HL-60/S4 (cell line): ENCODE results near the gene SLC13A4.
"Not testable (repeated sequence)": the region's sequence is repeated elsewhere in the genome, so short reads cannot be mapped to it uniquely, and the experiment has no call there.

Experiments used
- in situ Hi-C: fragments of 300-500 bp; cut with MboI; formaldehyde crosslinking; loops from 2 replicates; pipeline ENCODE4 v1.14.3; 2022; ENCODE audit warnings: low sequenced_read_pairs

The SLC13A4 gene

DNA sequence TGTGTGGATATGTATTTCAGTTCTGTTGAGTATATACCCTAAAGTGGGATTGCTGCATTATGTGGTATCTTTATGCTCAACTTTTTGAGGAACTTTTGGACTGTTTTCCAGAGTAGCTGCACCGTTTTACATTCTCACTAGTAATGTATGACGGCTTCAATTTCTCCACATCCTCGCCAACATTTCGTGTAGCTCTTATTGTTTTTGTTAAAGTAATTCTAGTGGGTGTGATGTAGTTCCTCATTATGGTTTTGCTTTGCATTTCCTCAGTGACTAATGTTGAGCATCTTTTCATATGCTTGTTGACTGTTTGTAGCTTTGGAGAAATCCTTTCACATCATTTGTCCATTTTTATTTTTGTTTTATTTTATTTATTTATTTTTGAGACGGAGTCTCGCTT lies 61.1 kb downstream of the SLC13A4 start:
- in situ Hi-C loops = no loop called here

DNA sequence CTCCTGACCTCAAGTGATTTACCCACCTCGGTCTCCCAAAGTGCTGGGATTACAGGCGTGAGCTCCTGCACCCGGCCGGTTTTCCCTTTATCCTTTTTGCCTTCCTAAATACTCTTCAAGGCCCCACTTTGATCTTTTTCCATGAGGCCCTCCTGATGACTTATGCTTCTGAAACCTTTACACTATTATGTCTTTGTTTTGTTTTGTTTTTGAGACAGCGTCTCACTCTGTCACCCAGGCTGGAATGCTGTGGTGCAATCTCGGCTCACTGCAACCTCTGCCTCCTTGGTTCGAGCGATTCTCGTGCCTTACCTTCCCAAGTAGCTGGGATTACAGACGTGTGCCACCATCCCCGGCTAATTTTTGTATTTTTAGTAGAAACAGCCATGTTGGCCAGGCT lies 61.8 kb downstream of the SLC13A4 start:
- in situ Hi-C loops = no loop called here

DNA sequence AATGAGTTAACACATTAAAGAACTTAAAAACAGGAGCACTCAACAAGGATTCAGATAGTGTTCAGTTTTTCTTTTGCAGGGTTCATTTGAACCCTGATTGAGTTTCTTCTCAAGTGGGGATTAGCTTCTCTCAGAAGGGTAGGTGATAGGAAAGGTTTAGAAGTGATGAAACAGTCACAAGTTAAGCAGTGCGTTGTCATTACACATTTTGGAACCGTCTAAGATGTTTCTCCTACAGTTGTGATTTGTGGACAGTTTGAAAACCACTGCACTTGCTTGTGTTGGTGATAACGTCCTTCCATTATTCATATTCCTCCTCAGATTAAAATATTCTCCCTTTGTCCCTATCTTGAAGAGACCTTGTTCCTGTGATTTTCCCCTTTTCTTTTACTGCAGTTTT lies 62.9 kb downstream of the SLC13A4 start:
- in situ Hi-C loops = no loop called here

DNA sequence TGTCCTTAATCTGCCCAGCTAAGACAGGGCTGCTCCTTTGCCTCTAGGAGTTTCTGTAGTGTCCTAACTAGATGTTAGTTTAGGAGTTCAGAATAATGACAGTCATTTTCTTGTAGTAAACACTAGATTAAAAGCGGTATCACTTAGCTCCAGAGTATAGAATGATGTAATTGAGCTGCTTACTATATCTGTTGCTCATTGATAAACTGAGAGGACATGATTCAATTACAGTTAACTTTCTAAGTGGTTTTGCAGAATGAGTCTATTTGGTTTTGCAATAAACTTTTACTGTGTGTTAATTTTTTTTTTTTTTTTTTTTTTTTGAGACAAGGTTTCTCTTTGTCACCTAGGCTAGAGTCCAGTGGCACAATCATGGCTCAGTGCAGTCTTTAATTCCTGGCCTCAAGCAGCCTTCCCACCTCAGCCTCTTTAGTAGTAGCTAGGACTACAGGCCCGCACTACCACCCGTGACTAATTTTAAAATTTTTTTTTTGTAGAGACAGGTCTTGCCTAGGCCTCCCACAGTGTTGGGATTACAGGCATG lies 63.9 kb downstream of the SLC13A4 start:
- in situ Hi-C loops = no loop called here

DNA sequence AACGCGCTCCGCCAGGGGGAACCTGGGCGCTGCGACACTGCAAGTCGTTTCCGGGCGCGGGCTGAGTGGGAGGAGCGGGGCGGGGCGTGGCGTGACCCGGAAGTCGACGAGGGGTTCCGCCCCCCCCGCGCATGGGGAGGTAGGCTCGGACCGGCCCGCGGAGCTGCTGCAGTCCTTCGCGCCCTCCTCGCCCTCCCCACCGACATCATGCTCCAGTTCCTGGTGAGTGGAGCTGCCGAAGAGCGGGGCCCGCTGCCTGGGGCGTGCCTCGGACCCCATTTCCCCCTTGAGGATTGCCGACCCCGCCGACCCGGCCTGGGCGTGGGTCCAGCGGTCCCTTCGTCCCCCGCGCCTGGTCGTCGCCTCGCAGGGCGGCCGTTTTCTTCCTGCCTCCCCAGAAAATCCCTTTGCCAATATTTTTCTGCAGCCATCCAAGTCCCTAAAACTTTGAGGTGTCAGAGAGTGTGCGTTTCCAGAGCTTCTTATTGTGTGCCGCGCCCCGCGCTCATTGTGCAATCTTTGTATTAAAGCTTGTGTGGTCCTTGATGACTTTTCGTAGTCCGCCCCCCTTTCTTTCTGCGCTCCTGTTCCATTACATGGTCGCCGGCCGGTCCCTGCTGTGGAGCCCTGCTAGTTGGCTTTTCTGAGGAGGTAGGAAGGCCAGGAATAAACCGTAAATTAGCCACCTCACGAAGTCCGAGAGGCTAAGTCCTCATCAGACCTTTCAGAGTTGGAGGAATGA lies 65.4 kb downstream of the SLC13A4 start, which contains the start of gene STMP1:
Gene STMP1 (plus strand): TSS at position 142 of the 742 bp plus-strand sequence.
- in situ Hi-C loops = no loop called here

DNA sequence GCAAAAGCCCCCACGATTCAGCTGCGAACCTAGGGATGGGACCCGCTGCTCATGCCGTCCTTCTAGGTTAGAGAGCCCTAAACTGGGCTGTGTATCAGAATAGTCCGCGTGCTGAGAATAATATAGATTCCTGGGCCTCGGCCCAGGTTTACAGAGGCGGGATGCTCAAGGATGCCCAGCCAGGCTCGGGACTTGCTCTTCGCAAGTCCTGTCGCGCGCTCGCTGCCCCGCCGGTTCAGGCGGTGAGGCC lies 65.9 kb downstream of the SLC13A4 start:
- in situ Hi-C loops = no loop called here

DNA sequence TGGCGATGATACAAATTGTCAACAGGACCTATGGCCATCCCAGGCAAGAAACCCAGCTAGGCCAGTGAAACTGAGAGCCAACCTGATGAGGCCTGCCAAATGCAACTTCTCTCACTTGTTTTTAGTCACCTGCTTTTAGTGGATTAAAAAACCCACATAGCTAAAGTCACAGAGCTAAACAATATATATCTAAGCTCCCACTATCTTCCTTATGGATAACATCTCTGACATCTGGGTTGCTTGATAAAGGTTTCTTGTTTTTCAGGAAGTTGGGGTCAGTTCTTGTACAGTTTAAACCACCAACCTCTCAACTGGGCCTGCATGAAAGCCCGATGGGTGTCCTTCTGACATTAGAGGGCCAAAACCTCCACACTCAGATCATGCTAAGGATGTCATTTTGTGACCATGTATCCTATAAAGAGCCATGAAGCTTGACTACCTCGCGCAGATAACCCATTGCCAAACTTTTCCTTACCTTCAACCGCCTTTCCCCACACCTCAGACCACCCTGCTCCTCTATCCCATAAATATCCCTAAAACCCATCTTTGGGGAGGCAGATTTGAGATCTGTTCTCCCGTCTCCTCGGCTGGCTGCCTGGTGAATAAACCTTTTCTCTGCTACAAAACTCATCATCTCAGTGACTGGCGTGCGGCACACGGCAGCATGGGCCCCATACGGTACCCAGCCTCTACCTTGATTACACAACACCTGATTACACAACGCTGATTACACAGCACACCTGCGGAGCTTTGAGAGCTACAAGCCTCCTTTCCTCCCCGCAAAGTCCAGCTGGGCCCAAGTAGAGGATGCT lies 66.5 kb downstream of the SLC13A4 start:
- in situ Hi-C loops = no loop called here

DNA sequence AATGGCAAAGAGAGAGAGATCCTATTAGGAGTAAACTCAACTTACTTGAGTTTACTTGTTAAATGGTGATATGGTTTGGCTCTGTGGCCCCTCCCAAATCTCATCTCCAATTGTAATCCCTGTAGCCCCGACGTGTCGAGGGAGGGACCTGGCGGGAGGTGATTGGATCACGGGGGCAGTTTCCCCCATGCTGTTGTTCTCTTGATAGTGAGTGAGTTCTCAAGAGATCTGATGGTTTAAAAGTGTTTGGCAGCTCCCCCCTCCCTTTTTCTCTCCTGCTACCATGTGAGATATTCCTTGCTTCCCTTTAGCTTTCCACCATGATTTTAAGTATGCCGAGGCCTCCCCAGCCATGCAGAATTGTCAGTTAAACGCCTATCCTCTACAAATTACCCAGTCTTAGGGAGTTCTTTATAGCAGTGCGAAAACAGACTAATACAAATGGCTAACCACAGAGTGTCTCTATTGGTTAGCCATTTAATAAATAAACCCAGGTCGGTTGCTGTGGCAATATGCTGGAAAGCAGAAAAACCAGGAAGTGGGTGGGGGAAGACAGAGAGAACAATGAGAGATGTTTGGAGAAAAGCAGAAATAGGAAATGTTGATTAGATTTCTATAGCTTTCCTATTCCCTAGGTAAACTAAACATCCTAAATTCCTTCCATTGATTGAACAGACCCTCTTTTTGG lies 68.7 kb downstream of the SLC13A4 start:
- in situ Hi-C loops = no loop called here

DNA sequence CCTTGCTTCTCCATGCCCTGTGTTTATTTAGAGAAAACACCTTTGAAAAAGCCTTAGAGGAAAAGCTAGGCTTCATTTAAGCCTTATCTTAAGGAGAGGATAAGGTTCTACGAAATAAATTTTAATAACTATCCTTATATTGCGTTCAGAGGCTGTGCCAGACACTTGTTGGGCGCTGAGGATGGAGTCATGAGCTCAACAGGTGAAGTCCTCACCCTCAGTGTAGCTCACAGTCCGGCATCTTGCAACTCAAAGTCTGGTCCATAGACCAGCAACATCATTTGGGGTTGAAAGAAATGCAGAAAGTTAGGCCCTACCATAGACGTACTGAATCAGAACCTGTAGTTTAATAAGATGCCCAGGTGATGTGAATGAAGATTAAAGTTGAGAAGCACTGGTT lies 69.4 kb downstream of the SLC13A4 start:
- in situ Hi-C loops = no loop called here

DNA sequence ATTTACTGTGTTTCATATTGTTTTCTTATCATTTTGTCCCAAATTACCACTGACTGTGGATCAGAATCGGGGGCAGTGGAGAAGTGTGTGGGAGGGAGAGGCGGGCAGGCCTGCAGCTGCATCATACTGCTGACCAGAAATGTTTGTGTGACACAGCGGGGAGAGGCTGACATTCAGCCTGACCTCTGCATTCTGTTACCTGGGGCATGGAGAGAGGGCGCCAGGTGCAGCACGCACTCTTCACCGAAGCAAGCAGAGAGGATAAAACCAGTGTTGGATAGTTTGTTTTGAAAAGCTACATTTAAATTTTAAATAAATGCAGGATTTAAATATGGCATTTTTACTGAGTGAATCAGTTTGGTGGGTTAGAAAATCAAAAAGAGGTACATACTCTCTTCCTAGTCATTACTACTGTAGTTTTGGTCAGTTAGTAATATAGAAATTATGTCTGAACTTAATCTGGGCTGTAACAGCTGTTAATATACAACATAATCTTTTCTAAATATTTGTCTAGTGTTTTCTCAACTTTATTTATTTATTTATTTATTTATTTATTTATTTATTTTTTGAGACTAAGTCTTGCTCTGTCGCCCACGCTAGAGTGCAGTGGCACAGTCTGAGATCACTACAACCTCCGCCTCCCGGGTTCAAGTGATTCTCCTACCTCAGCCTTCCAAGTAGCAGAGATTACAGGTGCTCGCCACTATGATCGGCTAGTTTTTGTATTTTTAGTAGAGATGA lies 74.5 kb downstream of the SLC13A4 start:
- in situ Hi-C loops = no loop called here

DNA sequence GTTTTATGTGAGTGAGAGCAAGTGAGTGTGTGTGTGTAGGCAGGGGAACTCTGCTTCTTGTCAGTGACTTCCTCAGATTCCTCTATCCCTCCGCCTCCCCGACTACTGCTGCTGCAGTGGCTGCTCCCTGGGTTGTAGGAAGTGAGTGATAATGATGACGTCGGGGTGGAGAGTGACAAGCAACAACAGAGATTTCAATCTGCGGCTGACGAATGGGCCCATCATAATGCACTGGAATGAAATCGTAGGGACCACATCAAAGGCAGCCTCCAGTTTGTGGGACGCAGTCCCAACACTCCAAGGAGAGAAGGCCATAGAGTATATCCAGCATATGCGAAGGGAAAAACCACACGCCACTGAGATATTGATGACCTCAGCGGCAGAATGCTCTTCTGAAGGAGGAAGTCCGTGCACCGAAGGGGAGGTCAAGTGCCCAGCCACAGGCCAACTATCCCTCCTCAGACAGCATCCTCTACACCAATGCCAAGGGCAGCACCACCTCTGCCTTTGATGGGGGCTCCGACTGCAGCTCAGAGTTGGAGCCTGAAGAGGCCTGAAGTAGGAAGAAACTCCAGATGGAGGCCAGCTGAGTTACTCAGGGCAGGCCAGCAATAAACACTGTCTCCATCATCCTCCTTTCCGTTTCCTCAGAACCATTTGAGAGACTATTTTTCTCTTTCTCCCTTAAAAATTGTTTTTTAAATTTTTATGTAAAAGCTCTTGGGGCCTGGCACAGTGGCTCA lies 77.0 kb downstream of the SLC13A4 start:
- in situ Hi-C loops = no loop called here

DNA sequence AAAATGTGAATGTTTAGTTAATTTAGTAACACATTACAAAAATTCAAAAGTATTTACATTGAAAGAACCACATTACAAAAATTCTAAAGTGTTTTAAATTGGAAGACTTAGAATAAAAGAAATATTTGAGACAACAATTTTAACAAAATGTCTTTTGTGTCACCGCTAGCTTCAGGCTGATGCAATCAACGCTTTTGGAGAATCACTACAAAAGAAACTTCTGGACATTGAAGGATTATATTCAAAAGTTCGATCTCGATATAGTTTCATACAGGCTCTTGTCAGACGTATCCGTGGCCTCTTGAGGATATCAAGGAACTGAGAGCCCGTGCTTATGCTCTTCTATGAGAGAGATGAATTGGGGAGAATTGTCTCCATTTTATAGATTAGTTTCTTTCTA lies 79.8 kb downstream of the SLC13A4 start:
- in situ Hi-C loops = no loop called here

DNA sequence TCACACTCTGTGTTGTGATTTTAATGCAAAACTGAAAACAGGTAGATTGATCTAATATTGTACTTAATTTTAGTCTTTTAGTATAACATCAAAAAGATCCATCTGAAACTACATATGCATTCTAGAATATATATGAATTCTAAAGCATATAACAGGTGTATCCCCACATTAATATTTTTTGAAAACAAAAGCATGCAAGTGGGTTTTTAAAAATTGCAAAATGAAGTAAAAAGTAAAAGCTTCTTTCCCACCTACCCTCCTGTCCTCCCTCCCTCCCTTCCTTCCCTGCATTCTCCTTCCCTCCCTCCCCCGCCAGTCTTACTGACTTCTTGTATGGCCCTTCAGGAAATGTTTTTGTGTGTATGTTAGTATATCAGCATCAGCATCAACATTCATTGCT lies 80.2 kb downstream of the SLC13A4 start:
- in situ Hi-C loops = no loop called here

DNA sequence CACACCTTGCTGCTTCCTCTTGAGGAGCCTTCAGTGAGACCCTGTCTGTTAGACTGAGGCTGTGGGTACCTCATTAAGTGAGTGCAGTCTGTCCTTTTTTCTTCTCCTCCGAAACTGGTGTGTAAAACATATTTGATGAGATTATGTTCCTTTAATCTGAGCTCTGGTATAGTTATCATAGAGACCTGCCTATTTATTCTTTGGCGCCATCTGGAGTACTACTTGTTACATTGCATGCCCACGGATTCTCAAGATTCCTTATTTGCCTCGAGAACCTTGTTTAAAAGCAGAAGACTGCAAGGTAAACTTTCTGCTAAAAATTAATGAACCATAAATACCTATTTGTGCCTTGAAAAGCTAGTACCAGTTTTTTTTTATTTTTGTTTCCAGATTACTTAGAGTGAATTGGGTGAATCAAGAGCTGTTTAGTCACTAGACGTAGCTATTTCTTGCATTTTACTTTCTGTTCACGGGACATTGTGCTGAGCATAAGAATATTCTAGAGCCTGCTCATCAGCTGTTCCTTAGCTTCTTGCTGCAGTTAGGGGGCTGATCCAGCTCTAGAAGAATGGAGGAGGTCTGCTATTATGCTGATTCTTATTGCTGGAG lies 82.6 kb downstream of the SLC13A4 start:
- in situ Hi-C loops = no loop called here

DNA sequence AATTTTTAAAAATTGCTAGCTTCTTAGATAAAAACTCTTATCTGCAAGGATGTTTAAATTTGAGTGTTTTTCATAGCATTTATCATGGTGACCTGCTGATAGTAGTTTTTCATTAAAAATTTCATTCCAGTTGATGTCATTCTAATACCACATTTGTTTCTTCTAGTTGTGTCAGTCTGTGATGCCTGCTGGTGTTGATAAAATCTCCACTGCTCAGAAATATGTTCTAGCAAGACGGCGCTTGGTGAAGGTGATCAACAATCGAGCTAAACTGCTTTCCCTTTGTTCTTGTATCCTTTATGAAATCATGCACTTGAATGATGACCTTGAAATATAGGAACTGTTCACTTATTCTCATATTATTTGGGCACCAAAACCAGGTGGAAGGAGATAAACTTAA lies 83.3 kb downstream of the SLC13A4 start:
- in situ Hi-C loops = no loop called here

DNA sequence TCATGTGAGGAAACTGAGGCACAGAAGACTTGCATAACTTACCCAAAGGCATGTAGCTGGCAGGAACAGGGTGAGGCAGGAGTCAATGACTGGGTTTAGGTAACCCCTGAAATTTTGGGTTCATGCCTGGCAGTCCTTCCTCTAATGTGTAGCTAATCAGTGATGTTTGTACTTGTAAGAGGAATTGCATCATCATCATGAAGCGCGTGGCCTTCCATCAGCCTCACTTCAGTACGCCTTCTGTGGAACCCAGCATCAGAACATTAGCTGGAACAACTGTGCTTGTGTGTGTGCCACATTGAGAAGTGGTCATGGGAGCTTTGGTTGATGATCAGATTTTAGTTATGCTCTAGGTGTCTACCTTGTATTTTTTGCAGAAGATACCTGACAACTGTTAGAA lies 83.8 kb downstream of the SLC13A4 start:
- in situ Hi-C loops = no loop called here

DNA sequence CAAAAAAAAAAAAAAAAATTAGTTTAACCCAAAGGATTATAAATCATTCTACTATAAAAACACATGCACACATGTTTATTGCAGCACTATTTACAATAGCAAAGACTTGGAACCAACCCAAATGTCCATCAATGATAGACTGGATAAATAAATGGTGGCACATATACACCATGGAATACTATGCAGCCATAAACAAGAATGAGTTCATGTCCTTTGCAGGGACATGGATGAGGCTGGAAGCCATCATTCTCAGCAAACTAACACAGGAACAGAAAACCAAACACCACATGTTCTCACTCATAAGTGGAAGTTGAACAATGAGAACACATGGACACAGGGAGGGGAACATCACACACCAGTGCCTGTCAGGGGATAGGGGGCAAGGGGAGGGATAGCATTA lies 88.3 kb downstream of the SLC13A4 start:
- in situ Hi-C loops = not testable (repeated sequence)

DNA sequence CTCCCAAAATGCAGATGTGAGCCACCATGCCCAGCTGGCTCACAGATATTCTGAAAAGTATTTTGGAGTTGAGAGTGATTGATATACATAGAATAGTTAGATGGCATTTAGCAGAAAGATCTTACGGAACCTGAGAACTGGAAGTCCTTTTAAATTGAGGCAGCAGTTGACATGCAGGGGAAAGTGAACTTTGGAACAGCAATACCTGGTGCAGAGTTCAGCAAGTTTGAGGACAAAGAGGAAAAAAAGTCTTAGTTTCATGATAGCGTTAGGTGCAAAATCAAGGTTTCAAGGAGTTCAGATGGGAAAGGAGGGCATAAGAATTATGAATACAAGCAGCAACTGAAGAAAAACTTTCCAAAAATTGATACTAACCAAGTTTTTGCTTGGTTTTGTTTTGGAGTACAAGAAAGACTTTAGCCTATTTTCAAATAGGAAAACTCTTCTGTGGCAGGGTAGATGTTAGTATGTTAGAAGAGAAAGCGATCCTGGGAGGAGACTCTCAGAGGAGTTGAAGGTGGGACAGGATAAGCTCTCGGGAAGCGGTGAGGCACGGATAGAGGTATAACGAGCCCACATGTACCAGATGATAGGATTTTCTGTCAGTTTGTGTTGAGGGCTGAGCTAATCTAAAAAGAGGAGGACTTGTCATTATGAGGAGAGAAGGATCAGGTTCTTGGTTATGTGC lies 93.7 kb downstream of the SLC13A4 start:
- in situ Hi-C loops = no loop called here
